Gastrocnemius medialis (tissue), 4 donors: ENCODE results near the gene NLRP11. TPM values are rescaled to one million over a fixed set of nuclear protein-coding genes. Genes with fewer than 3 reads are reported as not detected.
"Not testable (repeated sequence)": the region's sequence is repeated elsewhere in the genome, so short reads cannot be mapped to it uniquely, and the experiment has no call there.

Experiments
- ATAC-seq, 2 donors: fragments of 150-250 bp; one replicate each; pipeline ENCODE4 v1.9.1; 2016
- DNase-seq, 2 donors: peaks; one replicate each; pipeline ENCODE4 v3.0.0-alpha.2; 2019
- H3K27ac ChIP-seq, 4 donors: fragments of 200-600 bp; sonication (generic); 1 replicate in 1 of 4; 2 replicates in 3 of 4; pipeline ENCODE4 v1.5.1; 2016 to 2018; ENCODE audit warnings: mild to moderate bottlenecking in 2 of 4, moderate library complexity in 1 of 4
- H3K27me3 ChIP-seq, 3 donors: fragments of 200-600 bp; sonication (generic) in 2 of 3; 1 replicate in 1 of 3; 2 replicates in 2 of 3; pipeline versions ENCODE4 v1.5.1 to v1.6.0; 2016 to 2019; ENCODE audit warnings: mild to moderate bottlenecking in 1 of 3, moderate library complexity in 1 of 3
- H3K36me3 ChIP-seq, 2 donors: fragments of 200-600 bp; sonication (generic) in 1 of 2; one replicate each; pipeline ENCODE4 v1.5.1; 2017 to 2018
- H3K4me1 ChIP-seq, 2 donors: fragments of 200-600 bp; sonication (generic) in 1 of 2; one replicate each; pipeline ENCODE4 v1.5.1; 2016 to 2017; ENCODE audit warnings: mild to moderate bottlenecking in 2 of 2
- H3K4me3 ChIP-seq, 4 donors: fragments of 200-600 bp; sonication (generic) in 3 of 4; 1 replicate in 1 of 4; 2 replicates in 3 of 4; pipeline ENCODE4 v1.5.1; 2016 to 2019; ENCODE audit warnings: mild to moderate bottlenecking in 2 of 4
- H3K9me3 ChIP-seq, 3 donors: fragments of 200-600 bp; sonication (generic) in 2 of 3; 1 replicate in 1 of 3; 2 replicates in 2 of 3; pipeline ENCODE4 v1.5.1; 2016 to 2019
- POLR2A ChIP-seq, 2 donors: fragments of 450-650 bp; IDR thresholded peaks; one replicate each; pipeline ENCODE4 v1.6.1; 2017; ENCODE audit warnings: antibody characterized with exemption in 2 of 2, mild to moderate bottlenecking in 2 of 2, moderate library complexity in 2 of 2
- in situ Hi-C, 4 donors: fragments of 200-750 bp; cut with MboI; loops; one replicate each; pipeline versions ENCODE4 v1.15.0 to v1.8.0; 2017; ENCODE audit warnings: low sequenced_read_pairs in 4 of 4
- intact Hi-C: fragments of 100-400 bp; cut with DNase I; formaldehyde crosslinking; loops from one replicate; pipeline ENCODE4 v1.15.1; 2023; ENCODE audit warnings: low total_unique reads
- total RNA-seq, 4 donors: library from RNA; depleted of rRNA; stranded (reverse); fragments of >200 nt; gene quantifications; one replicate each; pipeline versions ENCODE4 v1.1.0 to v1.2.3, GENCODE V29; 2016
- TF ChIP-seq, protein P1 (sequence below), 5 experiments: fragments of 450-650 bp in 3 of 5; fragments of 200-600 bp in 2 of 5; sonication (generic) in 2 of 5; IDR thresholded peaks in 4 of 5; conservative IDR thresholded peaks in 1 of 5; 1 replicate in 4 of 5; 2 replicates in 1 of 5; pipeline ENCODE4 v1.5.1; 2016 to 2019; ENCODE audit warnings: antibody characterized with exemption in 5 of 5, mild to moderate bottlenecking in 3 of 5, moderate library complexity in 3 of 5

The NLRP11 gene
- total RNA-seq, 4 donors from 2014 or later = not detected

DNA sequence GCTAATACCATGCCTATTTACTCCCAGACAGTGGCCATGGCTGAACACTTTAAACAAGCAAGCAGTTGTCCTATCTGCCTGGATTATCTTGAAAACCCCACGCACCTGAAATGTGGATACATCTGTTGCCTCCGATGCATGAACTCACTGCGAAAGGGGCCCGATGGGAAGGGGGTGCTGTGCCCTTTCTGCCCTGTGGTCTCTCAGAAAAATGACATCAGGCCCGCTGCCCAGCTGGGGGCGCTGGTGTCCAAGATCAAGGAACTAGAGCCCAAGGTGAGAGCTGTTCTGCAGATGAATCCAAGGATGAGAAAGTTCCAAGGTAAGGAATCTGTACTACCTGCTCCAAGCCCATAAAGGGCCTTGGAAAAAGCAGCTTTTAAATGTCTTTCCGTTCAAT is 54.3 kb downstream of the NLRP11 start:
- H3K4me1 ChIP-seq = no peaks in the 10 kb centered on the region
- no peak overlapping the region for H3K4me3 ChIP-seq
- no peaks in the 10 kb centered on the region for H3K36me3 ChIP-seq
- no peaks in the 10 kb centered on the region for H3K9me3 ChIP-seq
- DNase-seq = no peak
- no peaks in the 10 kb centered on the region for H3K27me3 ChIP-seq
- in situ Hi-C loops = no loop called here
- ATAC-seq = no peak
- intact Hi-C loops = no loop called here
- no peak overlapping the region for H3K27ac ChIP-seq
- TF ChIP-seq POLR2A (IDR thresholded peaks at IDR 0.05) = no peak
- TF ChIP-seq, protein P1, sequence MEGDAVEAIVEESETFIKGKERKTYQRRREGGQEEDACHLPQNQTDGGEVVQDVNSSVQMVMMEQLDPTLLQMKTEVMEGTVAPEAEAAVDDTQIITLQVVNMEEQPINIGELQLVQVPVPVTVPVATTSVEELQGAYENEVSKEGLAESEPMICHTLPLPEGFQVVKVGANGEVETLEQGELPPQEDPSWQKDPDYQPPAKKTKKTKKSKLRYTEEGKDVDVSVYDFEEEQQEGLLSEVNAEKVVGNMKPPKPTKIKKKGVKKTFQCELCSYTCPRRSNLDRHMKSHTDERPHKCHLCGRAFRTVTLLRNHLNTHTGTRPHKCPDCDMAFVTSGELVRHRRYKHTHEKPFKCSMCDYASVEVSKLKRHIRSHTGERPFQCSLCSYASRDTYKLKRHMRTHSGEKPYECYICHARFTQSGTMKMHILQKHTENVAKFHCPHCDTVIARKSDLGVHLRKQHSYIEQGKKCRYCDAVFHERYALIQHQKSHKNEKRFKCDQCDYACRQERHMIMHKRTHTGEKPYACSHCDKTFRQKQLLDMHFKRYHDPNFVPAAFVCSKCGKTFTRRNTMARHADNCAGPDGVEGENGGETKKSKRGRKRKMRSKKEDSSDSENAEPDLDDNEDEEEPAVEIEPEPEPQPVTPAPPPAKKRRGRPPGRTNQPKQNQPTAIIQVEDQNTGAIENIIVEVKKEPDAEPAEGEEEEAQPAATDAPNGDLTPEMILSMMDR (IDR thresholded peaks at IDR 0.05 in 4 of 5, conservative IDR thresholded peaks at IDR 0.05 in 1 of 5) = no peak

- DNase-seq, intact Hi-C loops, H3K4me1 ChIP-seq, H3K36me3 ChIP-seq, H3K9me3 ChIP-seq, H3K4me3 ChIP-seq, H3K27ac ChIP-seq, ATAC-seq, H3K27me3 ChIP-seq, in situ Hi-C loops: not testable (repeated sequence)
Observed at GRCh38 chr19:55769632-55770031, 62.2 kb downstream of the NLRP11 start.

GRCh38 chr19:55768818-55769217 is 63.0 kb downstream of the NLRP11 start, which contains the start of gene RFPL4AL1:
RFPL4AL1 (plus strand) TSS chr19:55769118; CDS start chr19:55771805, 2,687 bp downstream.
- H3K4me3 ChIP-seq, H3K4me1 ChIP-seq, DNase-seq, intact Hi-C loops, ATAC-seq, H3K27me3 ChIP-seq, H3K27ac ChIP-seq, H3K36me3 ChIP-seq, H3K9me3 ChIP-seq, in situ Hi-C loops: not testable (repeated sequence)

DNA sequence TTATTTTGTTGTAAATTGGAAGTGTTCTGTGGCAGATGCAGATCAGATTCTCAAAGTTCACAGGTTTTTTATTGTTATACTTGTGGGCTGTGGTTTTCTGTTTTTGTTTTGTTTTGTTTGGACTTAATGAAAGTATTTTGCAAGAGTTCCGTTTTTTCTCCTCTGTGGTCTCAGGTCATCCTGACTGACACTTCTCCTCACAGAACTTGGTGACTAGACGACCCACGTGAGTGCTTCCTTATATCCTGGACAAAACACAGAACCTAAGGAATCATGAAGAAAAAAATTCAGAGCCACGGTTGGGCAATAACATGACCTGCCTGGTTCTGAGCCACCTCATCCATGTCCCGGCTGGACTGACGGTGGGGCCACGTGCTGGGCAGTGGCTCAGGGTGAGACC is 65.3 kb downstream of the NLRP11 start:
- ATAC-seq (no peak), DNase-seq (no peak)
- Histone ChIP-seq H3K27me3 (no peaks in the 10 kb centered on the region), H3K4me3 (no peak overlapping the region), H3K9me3 (peaks cover 0 to 3% (median 0%) of the 10 kb centered on the region in 3 donors), H3K27ac (no peak overlapping the region), H3K4me1 (no peaks in the 10 kb centered on the region), H3K36me3 (no peaks in the 10 kb centered on the region)
- in situ Hi-C loops = no loop called here
- intact Hi-C loops = no loop called here
- TF ChIP-seq, protein P1 (IDR thresholded peaks at IDR 0.05 in 4 of 5, conservative IDR thresholded peaks at IDR 0.05 in 1 of 5) = no peak
- TF ChIP-seq POLR2A (IDR thresholded peaks at IDR 0.05) = no peak

DNA sequence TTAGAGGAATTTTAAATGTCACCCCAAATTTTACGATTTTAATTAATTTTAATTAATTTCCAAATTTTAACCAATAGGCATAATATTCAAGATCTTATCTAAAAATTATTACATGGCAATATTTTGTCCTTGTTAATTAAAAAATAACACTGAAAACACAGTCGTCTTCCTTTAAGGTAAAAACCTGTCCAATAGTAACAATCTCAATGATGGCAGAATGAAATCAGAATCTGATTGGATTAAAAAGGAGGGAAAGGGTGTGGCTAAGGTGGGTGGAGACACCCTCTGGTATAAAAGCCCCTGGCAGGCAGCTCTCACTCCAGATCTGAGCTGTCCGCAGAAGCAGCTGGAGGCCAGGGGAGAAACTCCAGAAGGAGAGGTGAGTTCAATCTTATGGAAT is 73.0 kb downstream of the NLRP11 start, which contains the start of gene RFPL4A:
Gene RFPL4A (plus strand): TSS at position 301 of the 400 bp plus-strand sequence. CDS start 2,704 bp downstream, outside the sequence.
- in situ Hi-C loops = not testable (repeated sequence)

GRCh38 chr19:55756808-55757207 is 75.0 kb downstream of the NLRP11 start:
- H3K4me1 ChIP-seq, H3K27me3 ChIP-seq, intact Hi-C loops, H3K4me3 ChIP-seq, H3K36me3 ChIP-seq, in situ Hi-C loops, ATAC-seq, H3K27ac ChIP-seq, DNase-seq, H3K9me3 ChIP-seq: not testable (repeated sequence)

More for the DNA sequence above, 73.0 kb downstream of the NLRP11 start, which contains the start of gene RFPL4A:
- H3K9me3 ChIP-seq, H3K27ac ChIP-seq, DNase-seq, ATAC-seq, H3K4me1 ChIP-seq, H3K27me3 ChIP-seq, H3K36me3 ChIP-seq, H3K4me3 ChIP-seq, intact Hi-C loops: not testable (repeated sequence)

GRCh38 chr19:55753401-55753800 is 78.4 kb downstream of the NLRP11 start:
- Histone ChIP-seq H3K27ac (no peak overlapping the region), H3K36me3 (no peaks in the 10 kb centered on the region), H3K4me3 (no peak overlapping the region), H3K27me3 (peaks cover 0 to 3% (median 0%) of the 10 kb centered on the region in 3 donors), H3K9me3 (no peaks in the 10 kb centered on the region), H3K4me1 (no peaks in the 10 kb centered on the region)
- ATAC-seq = no peak
- DNase-seq = no peak
- no peak for TF ChIP-seq POLR2A (IDR thresholded peaks at IDR 0.05)
- TF ChIP-seq, protein P1 (IDR thresholded peaks at IDR 0.05 in 4 of 5, conservative IDR thresholded peaks at IDR 0.05 in 1 of 5) = no peak
- intact Hi-C loops = no loop called here
- in situ Hi-C loops = no loop called here
